Measurements from ENCODE around the gene MACF1.
"Not testable (repeated sequence)": the region's sequence is repeated elsewhere in the genome, so short reads cannot be mapped to it uniquely, and the experiment has no call there.

Gene MACF1

GRCh38 chr1:39522661-39523567 lies 318.4 kb downstream of the MACF1 start:
- no peak for DNase-seq

- no peak for DNase-seq
Measured at GRCh38 chr1:39524171-39524570, 319.7 kb downstream of the MACF1 start.

- DNase-seq, result no peak
Measured at GRCh38 chr1:39524591-39525365, 320.3 kb downstream of the MACF1 start.

GRCh38 chr1:39525366-39526165 lies 321.1 kb downstream of the MACF1 start:
- no peak for DNase-seq

GRCh38 chr1:39526466-39527189 lies 322.1 kb downstream of the MACF1 start:
- no peak for DNase-seq

GRCh38 chr1:39527190-39527579 lies 322.7 kb downstream of the MACF1 start:
- not testable (repeated sequence) for DNase-seq

- no peak for DNase-seq
Measured at GRCh38 chr1:39528082-39528481, 323.6 kb downstream of the MACF1 start.

GRCh38 chr1:39529901-39530535 lies 325.5 kb downstream of the MACF1 start:
- no peak for DNase-seq

- no peak for DNase-seq
Measured at GRCh38 chr1:39531526-39531925, 327.0 kb downstream of the MACF1 start.

- no peak for DNase-seq
Measured at GRCh38 chr1:39533442-39533841, 328.9 kb downstream of the MACF1 start.

Measured in cortex of kidney (tissue), 1 donor.